GM13977 (cell line): ENCODE data around the gene PRR18.

ENCODE experiments used
- DNase-seq: peaks from one replicate; pipeline ENCODE4 v3.0.0; 2012; ENCODE audit warnings: low spot score
- in situ Hi-C: fragments of 300-500 bp; cut with MboI; formaldehyde crosslinking; loops from one replicate; pipeline ENCODE4 v1.12.0; 2022; ENCODE audit warnings: low sequenced_read_pairs, low pct_unique_long_range_greater_than_20kb, mixed read lengths, inconsistent platforms; ENCODE audit not compliant: unreplicated experiment
- TF ChIP-seq, protein P1 (sequence below): IDR thresholded peaks from 2 replicates; pipeline ENCODE4 v1.5.1; 2012; ENCODE audit warnings: mild to moderate bottlenecking, control low read depth; ENCODE audit not compliant: insufficient read depth; ENCODE audit errors: extremely low read depth, missing control alignments

PRR18 gene

DNA sequence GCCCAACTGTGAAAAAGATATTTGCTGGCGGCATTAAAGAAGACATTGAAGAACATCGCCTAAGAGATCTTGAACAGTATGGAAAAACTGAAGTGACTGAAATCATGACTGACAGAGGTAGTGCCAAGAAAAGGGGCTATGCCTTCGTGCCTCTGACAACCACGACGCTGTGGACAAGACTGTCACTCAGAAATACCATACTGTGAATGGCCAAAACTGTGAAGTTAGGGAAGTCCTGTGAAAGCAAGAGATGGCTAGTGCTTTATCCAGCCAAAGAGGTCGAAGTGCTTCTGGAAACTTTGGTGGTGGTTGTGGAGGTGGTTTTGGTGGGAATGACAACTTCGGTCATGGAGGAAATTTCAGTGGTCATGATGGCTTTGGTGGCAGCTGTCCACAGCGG lies 26.7 kb upstream of the PRR18 start:
- TF ChIP-seq, protein P1, sequence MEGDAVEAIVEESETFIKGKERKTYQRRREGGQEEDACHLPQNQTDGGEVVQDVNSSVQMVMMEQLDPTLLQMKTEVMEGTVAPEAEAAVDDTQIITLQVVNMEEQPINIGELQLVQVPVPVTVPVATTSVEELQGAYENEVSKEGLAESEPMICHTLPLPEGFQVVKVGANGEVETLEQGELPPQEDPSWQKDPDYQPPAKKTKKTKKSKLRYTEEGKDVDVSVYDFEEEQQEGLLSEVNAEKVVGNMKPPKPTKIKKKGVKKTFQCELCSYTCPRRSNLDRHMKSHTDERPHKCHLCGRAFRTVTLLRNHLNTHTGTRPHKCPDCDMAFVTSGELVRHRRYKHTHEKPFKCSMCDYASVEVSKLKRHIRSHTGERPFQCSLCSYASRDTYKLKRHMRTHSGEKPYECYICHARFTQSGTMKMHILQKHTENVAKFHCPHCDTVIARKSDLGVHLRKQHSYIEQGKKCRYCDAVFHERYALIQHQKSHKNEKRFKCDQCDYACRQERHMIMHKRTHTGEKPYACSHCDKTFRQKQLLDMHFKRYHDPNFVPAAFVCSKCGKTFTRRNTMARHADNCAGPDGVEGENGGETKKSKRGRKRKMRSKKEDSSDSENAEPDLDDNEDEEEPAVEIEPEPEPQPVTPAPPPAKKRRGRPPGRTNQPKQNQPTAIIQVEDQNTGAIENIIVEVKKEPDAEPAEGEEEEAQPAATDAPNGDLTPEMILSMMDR: no peak
- DNase-seq: no peak
- in situ Hi-C loops: no loop called here

DNA sequence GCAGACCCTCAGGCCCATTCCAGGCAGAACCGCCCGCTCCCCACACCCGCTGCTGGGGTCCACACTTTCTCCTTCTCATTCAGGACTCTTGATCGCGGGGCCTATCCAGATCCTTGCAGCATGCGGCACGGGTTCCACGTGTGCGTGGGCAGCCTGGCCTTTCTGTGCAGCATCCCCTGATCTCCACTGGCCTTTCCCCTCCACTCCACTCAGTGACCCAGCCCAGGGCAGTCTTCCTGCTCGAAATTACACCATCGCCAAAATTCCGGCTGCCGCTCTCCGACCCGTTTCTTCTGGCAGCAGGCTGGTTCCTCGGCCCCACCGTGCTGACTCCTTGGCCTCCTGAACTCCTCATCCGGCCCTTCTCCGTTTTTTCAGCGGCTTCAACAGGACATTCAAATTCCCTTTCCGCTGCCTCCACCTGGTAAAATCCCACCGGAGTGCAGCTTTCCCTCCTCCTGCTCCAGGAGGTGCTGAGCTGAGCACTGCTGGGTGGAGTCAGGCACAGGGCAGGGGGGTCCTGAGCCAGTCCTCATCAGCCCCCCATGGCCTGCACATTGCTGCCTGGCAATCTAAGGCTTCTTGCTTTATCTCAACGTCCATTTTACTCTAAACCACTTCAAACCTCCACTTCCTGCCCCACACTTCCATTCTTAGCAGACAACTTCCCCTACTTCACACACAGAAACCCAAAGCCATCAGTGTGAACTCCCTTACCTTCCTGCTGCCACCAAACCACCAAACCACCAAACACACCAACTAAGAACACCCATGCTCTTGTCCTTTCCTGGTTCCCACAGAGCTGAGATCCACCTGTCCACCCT lies 25.2 kb upstream of the PRR18 start:
- TF ChIP-seq, protein P1: no peak
- in situ Hi-C loops: no loop called here
- DNase-seq: peak; percentile 75

DNA sequence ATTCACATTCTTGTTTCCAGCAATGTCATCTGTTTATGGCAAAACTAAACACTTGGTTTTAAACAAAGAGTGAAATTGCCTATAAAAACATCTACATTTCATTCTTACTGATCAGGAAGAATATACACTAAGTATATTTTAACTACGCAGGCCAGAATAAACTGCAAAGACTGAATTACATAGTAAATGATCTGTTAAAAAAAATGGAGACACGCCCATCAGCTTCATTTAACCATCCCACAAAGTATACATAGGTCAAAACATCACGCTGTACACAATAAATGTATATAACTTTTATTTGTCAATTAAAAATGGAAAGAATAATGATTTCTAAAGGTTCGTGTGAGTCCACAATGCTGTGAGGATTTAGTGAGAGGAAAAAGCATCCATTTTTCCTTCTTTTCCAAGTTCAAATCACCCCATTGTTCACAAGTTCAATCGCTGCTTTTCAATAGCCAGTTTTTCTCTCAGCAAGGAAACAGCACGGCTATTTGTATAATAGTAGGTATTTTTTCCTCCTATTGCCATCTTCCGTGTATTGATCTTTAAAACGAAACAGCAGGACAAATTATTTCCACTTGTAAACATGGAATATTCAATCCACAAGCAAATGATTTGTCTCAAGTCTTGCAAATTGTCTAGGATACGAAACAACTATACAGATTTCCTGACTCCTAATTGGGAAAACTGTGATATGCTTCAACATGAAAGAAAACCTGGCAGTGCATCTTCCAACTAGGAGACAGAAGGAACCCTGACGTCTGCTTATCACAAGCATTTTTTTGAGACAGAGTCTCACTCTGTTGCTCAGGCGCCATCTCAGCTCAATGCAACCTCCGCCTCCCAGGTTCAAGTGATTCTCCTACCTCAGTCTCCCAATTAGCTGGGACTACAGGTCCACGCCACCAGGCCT lies 23.6 kb upstream of the PRR18 start:
- TF ChIP-seq, protein P1: no peak
- in situ Hi-C loops: no loop called here
- no peak for DNase-seq

DNA sequence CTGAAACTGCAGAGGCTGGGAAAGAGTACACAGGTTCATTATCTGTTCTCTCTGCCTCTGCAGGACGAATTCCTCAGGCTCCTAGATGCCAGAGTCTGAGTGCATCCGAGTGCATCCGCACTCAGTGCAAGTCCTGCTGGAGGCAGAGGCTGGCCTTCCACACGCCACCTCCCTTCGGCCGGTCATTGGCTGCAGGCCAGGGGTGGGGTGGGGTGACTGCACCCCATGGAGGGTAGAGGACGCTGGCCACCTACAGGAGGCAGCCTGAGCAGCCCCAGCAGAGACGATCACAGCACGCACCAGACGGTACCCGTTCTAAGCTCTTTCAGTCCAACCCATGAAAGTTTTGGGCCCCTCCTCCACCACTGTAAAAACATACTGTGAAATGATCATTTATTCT lies 22.4 kb upstream of the PRR18 start:
- in situ Hi-C loops: no loop called here
- TF ChIP-seq, protein P1: no peak
- no peak for DNase-seq

DNA sequence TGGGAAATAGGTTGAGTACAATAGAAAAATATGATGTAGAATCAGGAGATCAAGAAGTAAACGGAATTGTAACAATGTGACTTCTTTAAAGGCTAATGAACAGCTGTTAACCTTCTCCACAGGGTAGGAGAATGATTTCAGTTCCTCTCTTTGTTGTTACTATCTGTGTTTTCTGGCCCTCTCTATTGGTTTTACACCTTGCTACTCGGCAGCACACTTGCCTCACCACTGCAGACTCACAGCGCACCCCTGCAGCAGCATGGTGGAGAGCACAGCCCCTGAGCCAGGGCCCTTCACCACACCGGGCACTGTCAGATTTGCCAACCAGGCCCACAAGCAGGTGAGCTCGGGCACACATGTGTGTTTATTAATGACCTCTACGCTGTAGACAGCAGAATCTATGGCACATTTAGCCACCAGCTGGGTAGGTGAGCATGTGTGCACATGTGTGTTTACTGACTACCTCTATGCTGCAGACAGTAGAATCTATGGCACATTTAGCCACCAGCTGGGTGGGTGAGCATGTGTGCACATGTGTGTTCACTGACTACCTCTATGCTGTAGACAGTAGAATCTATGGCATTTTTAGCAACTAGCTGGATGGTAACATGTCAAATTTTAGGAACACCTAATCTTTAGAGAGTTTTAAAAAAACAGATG lies 17.3 kb upstream of the PRR18 start:
- in situ Hi-C loops: loop anchor here (10.0 kb wide), 1 partner anchor 59 kb away; the partner anchor contains the start of gene MPC1
- DNase-seq: peak; percentile 58
- TF ChIP-seq, protein P1: no peak

DNA sequence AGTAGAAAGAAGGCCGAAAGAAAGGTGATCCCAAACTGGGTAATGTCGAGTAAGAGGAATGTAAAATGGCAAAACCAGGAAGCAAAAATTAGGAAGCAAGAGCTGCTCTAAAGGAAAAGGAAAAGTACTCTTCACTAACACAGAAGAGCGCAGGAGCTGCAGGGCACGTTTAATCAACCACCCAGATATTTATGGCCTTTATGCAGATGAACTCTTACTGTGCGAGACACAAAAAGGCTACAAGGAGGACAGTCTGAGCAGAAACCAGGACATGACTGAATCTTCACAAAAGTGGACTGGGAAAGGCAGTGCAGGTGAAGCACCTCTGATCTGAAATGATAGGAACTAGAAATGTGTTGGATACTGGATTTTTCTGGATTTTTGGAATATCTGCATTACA lies 15.2 kb upstream of the PRR18 start:
- DNase-seq: no peak
- in situ Hi-C loops: loop anchor here (10.0 kb wide), 1 partner anchor 61 kb away; the partner anchor contains the start of gene MPC1
- TF ChIP-seq, protein P1: no peak
